GM12878 (cell line): Measurements from ENCODE around the gene SLC35C1.

ENCODE experiments used
- CTCF ChIP-seq, 3 experiments: IDR thresholded peaks in 2 of 3; conservative IDR thresholded peaks in 1 of 3; 2 replicates each; pipeline ENCODE4 v1.5.1; 2011; ENCODE audit warnings: low read depth in 3 of 3, low read length in 3 of 3, mild to moderate bottlenecking in 3 of 3, control low read depth in 2 of 3, moderate library complexity in 2 of 3, inconsistent platforms in 1 of 3, mixed read lengths in 1 of 3; ENCODE audit not compliant: control insufficient read depth in 2 of 3, insufficient read depth in 1 of 3; ENCODE audit errors: extremely low read depth in 1 of 3
- GABPA ChIP-seq: IDR thresholded peaks from 2 replicates; pipeline ENCODE4 v1.6.1; 2014; ENCODE audit warnings: antibody characterized with exemption, low read depth, mild to moderate bottlenecking, inconsistent platforms
- NFIC ChIP-seq: IDR thresholded peaks from 2 replicates; pipeline ENCODE4 v1.6.1; 2012; ENCODE audit warnings: low read depth, mild to moderate bottlenecking, inconsistent platforms, low read length, moderate library complexity
- POLR2AphosphoS2 ChIP-seq: IDR thresholded peaks from 2 replicates; pipeline ENCODE4 v1.6.1; 2011; ENCODE audit warnings: low read depth, mild to moderate bottlenecking, low read length, improper control_type of control experiment, moderate library complexity
- REST ChIP-seq: IDR thresholded peaks from 2 replicates; pipeline ENCODE4 v1.6.1; 2012; ENCODE audit warnings: mild to moderate bottlenecking, low read depth, low read length
- SMC3 ChIP-seq: IDR thresholded peaks from 2 replicates; pipeline ENCODE4 v1.6.1; 2011; ENCODE audit warnings: low read length, improper control_type of control experiment, borderline replicate concordance
- TBL1XR1 ChIP-seq: IDR thresholded peaks from 2 replicates; pipeline ENCODE4 v1.6.1; 2012; ENCODE audit warnings: low read depth, low read length, improper control_type of control experiment
- YY1 ChIP-seq: IDR thresholded peaks from 2 replicates; pipeline ENCODE4 v1.6.1; 2011; ENCODE audit warnings: low read depth, mild to moderate bottlenecking, low read length

GRCh38 chr11:45816614-45817013 is 11.7 kb downstream of the SLC35C1 start:
- no peak for TF ChIP-seq GABPA
- no peak for TF ChIP-seq YY1
- TF ChIP-seq TBL1XR1, result no peak
- no peak for TF ChIP-seq REST
- no peak for TF ChIP-seq SMC3
- no peak for TF ChIP-seq CTCF (IDR thresholded peaks at IDR 0.05 in 2 of 3, conservative IDR thresholded peaks at IDR 0.05 in 1 of 3; ENCODE audit: control insufficient read depth in 2 of 3, extremely low read depth in 1 of 3, insufficient read depth in 1 of 3, low read depth in 3 of 3, low read length in 3 of 3)
- no peak for TF ChIP-seq POLR2AphosphoS2
- no peak for TF ChIP-seq NFIC
